ENCODE results near the gene SFPQ.
"Not testable (repeated sequence)": the region's sequence is repeated elsewhere in the genome, so short reads cannot be mapped to it uniquely, and the experiment has no call there.

The SFPQ gene, protein sequence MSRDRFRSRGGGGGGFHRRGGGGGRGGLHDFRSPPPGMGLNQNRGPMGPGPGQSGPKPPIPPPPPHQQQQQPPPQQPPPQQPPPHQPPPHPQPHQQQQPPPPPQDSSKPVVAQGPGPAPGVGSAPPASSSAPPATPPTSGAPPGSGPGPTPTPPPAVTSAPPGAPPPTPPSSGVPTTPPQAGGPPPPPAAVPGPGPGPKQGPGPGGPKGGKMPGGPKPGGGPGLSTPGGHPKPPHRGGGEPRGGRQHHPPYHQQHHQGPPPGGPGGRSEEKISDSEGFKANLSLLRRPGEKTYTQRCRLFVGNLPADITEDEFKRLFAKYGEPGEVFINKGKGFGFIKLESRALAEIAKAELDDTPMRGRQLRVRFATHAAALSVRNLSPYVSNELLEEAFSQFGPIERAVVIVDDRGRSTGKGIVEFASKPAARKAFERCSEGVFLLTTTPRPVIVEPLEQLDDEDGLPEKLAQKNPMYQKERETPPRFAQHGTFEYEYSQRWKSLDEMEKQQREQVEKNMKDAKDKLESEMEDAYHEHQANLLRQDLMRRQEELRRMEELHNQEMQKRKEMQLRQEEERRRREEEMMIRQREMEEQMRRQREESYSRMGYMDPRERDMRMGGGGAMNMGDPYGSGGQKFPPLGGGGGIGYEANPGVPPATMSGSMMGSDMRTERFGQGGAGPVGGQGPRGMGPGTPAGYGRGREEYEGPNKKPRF

DNA sequence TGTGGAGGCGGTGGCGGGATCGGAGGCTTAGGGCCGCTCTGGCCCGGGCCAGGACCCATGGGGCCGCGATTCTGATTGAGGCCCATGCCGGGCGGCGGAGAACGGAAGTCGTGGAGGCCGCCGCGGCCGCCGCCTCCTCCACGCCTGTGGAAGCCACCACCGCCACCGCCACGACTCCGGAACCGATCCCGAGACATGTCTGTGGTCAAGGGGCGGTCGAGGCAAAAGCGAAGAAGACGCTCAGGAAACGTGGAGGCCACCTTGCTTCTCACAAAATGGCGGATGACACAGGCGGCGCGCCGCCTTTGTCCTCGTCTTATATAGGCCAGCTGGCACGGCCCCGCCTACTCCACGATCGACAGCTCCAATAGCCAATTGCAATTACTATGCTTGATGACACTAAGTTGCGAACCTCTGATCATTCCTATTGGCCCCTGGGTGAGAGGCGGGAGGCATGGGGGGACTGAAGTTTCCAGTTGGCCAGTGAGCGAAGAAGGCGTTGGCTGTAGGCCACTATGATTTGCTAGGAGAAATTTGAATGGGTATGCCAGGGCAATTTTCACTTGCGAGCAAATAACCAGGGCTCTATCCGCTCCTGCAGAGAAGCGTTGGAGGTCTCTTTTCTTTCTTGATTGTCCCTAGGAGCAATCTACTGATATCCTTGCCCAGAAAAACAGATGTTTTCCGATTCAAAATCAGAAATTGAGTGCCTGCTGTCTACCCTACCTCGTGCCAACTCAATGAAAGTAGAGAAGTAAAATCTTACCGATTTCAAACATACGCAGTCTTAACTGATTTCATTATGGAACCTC lies at the start of gene SFPQ:
Gene SFPQ (minus strand): TSS at position 293 of the 812 bp plus-strand sequence. CDS start 96 bp downstream, at position 197.
- peak; percentile 99 for DNase-seq (ENCODE audit: low read depth)

DNA sequence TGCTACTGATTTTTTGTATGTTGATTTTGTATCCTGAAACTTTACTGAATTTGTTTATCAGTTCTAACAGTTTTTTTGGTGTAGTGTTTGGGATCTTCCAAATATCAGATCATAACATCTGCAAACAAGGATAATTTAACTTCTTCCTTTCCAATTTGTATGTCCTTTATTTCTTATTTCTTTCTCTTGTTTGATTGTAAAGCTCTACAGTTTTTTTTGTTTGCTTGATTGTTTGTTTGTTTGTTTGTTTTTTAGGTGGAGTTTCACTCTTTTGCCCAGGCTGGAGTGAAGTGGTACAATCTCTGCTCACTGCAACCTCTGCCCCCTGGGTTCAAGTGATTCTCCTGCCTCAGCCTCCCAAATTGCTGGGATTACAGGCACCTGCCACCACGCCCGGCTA lies 43.8 kb upstream of the SFPQ start:
- DNase-seq (ENCODE audit: low read depth), result not testable (repeated sequence)

DNA sequence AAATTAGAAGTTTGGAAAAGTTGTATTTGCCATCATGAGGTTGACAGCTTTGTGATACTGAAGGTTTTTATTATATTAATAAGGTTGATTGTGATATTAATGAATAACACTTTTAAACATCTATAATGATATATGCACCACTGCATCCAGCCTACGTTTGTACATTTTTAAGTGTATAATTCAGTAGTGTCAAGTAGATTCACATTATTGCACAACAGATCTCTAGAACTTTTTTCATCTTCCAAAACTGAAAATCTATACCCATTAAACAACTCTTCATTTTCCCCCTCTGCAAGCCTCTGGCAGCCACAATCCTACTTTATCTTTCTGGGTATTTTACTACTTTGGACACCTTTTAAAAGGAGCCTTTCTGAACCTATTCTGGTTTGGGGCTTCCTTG lies 38.3 kb upstream of the SFPQ start:
- no peak for DNase-seq (ENCODE audit: low read depth)

DNA sequence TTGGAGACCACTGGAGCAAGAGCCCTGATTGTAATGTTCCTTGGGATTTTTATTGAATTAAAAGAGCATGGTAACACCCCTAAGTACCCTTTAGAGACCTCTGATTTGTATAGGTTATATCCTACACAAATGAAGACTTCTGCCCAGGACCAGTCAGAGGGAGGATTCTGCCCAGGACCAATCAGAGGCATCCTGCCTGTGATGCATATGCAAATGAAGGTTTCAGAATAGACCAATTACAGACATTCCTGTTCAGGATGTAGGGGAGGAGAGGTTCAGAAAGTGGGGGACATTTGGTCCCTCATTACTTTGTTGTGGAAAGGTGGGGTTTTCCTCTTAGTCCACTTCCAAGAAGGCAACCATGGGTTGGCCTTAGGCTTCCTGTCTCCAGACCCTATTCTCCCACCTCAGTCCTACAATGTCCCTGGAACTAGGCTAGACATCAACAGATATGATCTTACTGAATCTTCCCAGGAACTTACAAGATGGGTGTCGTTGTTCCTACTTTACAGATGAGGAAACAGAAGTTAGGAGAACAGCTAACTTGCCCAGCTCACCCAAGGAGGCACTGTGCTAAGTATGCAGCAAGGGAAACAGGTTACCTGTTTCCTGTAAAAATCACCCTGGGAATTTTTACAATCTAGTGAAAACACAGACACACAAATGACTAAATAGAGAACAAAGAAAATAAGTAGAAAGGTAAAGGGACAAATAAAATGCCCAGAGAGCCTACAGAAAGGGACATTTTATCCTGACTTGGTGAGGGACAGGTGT lies 36.8 kb upstream of the SFPQ start:
- DNase-seq (ENCODE audit: low read depth), result no peak

DNA sequence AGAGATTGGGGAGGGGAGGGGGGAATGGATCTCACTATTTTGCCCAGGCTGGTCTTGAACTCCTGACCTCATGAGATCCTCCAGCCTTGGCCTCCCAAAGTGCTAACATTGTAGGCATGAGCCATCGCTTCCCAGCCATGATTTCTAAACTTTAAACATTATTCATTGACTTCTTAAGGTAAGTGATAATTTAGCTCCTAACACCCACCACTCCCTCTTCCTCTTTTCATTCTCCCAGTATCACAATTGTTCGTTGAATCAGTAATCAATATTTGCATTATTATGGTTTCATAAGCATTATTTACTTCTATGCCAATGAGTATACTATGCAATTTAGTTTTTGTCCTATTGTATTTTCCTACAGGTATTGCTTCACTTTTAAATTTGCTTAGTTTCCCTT lies 33.6 kb upstream of the SFPQ start:
- DNase-seq (ENCODE audit: low read depth), result no peak

DNA sequence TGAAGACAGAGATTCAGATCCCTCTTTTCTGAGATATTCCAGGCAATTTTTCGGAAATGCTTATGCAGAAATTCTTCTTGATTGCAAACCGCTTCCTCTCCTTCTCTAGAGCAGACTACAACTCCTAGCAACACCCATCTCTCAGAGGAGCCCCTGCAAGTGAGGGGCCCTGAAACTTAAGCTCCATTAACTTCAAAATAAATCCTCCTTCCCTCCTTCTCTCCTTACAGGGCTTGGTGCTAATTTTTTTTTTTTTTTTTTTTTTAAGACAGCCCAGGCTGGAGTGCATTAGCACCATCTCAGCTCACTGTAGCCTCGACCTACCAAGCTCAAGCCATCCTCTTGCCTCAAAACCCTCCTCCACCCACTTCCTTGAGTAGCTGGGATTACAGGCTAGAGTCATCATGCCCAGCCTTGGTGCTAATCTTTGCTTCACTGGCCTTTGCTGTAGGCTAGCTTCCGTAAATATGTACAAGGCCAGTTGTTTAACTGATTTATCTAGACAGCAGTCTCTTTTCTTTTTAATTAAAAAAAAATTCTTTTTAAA lies 30.2 kb upstream of the SFPQ start:
- no peak for DNase-seq (ENCODE audit: low read depth)

DNA sequence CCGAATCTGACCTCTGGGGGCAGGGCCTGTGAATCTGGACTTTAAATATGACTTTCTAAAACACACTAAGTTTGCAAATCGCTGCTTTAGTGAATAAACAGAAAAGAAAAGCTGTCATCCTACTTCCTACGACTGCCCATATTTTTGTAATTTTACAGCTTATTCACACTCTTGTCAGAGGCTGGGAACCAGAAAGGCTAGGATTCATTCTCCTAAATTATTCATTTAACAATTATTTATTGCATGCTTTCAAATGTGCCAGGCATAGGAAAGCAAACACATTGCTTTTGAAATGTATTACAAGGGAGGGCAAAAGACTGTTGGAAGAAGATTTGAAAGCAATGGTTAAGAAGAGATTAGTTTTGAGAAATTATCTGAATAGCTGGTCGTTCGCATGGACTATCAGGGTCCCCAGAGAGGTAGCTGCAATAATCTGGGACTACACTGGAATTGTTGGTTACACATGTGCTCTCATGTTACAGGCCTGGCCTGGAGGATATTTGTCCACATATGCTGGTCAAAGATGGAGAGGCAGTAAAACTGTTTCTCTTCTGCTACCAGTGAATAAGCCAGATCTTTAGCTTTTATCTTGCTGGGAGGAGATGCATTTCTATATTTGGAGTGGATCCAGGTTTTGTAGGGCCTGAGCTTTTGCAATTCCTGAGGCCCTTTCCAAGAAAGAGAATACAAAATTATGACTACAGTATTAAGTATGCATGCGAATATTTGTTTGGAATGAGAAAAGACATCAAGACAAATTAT lies 29.6 kb upstream of the SFPQ start:
- DNase-seq (ENCODE audit: low read depth), result no peak

DNA sequence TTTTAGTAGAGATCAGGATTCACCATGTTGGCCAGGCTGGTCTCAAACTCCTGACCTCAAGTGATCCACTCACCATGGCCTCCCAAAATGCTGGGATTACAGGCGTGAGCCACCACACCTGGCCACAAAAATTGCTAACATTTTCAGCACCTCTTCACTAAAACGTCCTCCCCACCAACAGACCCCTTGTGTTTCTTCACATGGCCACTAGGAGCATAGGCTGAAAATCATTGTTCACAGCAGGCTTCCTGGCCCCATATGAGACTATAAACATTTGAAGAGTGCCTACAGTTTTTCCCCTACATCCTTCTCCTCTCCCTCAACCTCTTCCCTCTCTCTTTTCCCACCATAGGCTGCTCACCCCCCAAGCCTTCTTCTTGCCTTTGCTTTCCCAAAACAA lies 28.0 kb upstream of the SFPQ start:
- peak; percentile 3 for DNase-seq (ENCODE audit: low read depth)

DNA sequence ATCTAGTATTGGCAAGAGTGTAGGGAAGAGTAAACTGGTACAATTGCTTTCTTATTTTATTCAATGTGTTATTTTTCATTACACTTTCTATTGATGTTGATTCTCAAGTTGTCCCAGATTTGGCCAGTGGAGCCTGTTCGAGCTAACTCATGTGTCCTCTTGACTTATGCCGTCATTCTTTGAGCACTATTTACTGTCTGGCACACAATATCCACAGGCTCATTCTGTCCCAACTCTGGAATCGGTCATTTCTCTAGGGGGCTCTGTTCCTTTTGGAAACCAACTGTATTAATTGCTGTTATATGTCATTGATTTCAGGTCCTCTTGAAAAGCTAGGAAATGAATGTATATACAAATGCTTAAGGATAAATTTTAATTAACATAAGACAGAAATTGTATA lies 22.4 kb upstream of the SFPQ start:
- DNase-seq (ENCODE audit: low read depth), result no peak

DNA sequence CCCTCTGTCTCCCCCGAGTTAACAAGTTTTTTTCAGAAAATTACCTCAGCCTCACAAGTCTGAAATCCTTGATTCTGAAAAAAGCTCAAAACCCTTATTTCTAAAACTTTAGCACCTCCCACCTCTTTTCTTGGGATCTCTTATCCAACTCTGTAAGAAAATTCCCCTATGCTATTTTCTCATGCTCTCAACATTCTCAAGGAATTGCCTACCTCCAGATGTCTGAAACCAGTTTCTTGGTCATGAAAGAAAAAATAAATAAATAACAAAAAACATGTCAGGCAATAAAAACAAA lies 18.1 kb upstream of the SFPQ start:
- no peak for DNase-seq (ENCODE audit: low read depth)

DNA sequence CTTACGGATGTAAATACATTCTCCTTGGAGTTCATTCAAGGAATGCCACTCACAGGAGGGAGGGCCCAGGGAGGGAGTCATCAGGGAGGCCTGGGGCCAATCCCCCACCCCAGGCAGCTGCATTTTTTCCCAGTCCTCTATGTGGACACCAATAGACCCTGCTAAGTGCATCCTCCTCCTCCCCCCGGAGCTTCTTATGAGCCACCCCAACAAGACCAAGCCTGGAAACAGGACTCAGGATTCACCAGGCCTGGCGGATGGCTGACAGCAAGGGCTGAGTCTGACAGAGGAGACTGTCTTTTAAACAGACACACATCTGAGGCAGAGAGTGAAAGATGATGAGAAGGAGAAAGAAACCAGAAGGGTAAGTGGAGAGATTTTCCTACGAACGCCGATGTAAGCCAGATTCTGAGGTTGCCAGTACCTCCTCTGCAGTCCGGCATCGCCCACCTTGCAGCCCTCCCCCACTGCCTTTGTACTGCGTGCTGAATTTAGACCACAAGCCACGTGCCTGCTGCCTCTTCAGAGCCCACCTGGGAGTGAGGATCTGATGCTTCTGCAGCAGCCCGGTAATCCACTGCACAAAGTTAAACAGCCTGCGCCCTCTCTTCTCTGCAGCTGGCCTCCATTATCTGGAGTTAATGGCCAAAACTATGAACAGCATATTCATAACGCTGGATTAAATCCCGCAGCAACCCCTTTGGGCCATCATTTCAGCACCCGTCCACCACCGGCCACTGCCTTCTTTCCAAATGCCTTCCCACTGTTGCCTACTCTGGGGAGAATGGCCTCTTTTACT lies 17.6 kb upstream of the SFPQ start:
- no peak for DNase-seq (ENCODE audit: low read depth)

DNA sequence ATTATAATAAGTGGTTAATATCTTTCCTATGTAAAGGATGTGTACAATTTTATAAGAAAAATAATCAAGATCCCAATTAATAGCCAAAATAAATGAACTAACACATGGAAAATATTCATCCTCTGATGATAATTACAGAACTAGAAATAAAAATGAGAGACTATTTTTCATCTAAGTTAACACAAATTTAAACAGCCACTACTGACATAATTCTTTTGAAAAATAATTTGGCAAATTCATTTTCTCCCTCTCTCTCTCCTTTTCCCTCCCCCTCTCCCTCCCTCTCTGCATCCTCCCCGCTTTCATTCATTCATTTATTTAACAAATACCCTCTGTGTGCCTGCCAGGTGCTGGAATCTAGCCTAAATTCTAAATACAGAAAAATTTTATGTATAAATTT lies 10.3 kb upstream of the SFPQ start:
- DNase-seq (ENCODE audit: low read depth), result no peak

DNA sequence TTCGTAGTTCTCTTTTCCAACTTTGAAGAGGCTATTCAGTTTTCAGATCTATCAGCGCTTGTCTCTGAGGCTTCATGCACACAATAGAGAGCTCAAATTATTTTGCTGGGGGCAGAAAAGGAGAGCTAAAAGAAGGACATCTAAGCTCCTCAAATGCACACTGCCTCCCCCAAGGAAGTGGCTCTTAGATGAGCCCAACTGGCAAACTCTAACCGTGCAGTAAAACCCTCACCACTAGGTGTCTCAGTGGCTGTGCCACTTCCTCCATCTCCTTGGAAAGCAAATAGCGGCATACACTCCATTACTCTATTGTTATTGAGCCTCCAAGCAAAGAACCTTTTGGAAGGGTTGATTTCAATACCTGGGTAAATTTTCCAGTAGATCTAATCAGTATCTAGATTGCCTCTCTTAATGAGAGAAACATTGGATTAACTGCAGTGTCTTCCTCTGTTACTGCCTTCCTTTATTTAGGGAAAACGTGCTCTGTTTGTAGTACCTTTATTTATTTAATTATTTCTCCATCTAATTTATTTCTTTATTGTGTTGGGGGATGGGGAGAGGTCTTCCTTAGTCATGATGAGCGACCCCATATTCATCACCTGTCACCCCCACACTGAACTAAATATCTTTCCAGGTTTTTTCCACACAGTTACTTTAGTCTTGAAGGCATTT lies 9.2 kb upstream of the SFPQ start:
- peak; percentile 51 for DNase-seq (ENCODE audit: low read depth)

DNA sequence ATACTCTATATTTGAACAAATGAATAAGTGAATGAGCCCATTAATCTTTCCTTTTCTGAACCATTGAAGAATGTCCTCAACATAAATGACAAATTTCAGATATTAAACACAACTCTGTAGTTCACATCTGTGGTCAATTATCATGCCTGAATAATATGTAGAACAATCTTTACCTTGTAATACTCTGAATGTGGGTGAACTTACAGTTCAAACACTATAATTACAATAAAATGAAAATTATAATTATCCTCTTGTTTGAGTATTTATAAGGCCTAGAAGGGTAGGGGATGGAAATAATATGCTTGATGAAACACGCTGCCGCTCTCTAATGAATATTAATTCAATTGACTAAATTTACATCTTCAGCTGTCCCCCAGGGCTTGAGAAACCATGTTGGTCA lies 8.7 kb upstream of the SFPQ start:
- no peak for DNase-seq (ENCODE audit: low read depth)

DNA sequence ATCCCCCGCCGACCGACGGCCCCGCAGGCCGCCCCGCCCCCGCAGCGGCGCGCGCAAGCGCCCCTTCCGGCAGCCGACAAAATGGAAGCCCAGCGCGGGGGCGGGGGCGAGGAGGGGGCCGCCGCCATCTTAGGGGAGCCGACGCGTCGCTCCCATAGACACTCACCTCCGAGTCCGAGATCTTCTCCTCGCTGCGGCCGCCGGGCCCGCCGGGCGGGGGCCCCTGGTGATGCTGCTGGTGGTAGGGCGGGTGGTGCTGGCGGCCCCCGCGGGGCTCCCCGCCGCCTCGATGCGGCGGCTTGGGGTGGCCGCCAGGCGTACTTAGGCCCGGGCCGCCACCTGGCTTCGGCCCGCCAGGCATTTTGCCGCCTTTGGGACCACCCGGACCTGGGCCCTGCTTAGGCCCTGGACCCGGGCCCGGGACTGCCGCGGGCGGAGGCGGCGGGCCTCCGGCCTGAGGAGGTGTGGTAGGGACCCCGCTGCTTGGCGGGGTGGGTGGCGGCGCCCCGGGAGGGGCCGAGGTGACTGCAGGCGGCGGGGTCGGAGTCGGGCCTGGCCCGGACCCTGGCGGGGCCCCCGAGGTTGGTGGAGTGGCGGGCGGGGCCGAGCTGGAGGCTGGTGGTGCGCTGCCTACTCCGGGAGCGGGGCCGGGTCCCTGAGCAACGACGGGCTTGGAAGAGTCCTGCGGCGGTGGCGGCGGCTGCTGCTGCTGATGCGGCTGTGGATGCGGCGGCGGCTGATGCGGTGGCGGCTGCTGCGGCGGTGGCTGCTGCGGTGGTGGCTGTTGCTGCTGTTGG lies 691 bp downstream of the SFPQ start:
- no peak for DNase-seq (ENCODE audit: low read depth)

DNA sequence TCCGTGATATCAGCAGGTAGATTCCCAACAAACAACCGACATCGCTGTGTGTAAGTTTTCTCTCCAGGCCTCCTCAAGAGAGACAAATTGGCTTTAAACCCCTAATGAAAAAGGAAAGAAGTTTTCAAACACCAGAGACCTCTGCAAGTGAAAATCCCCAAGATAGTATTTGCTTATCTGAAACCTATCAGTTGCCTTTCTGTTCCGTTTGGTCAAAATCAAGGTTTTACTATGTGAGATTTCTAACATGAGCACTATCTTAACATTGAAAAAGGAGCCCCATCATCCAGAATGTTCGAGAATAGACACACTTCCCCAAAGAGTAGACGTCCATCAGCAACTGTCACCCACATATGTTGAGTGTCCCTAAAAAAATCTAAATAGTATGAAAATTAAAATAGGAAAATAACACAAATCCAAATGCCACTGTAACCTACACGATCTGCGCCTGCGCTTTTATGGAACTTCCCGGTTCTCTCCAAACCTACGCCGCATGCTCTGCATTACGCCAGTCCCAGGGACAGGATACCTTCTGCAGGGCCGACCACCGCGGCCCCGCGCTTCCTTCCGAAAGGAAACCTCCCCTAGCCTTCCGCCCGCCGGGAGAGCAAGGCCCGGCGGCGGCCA lies 1.4 kb downstream of the SFPQ start:
- DNase-seq (ENCODE audit: low read depth), result peak; percentile 45

DNA sequence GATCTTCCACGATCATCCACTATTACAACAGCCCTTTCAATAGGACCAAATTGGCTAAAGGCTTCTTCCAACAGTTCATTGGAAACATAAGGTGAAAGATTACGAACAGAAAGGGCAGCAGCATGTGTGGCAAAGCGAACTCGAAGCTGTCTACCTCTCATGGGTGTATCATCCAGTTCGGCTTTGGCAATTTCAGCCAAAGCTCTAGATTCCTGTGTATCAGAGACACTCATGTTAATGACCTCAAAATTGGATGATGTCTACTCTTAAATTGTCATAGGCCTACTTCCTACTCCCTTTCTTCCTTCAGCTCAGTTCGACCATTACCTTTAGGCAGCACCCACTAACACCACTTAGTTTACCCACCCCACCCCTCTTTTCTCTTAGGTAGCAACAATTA lies 2.2 kb downstream of the SFPQ start:
- DNase-seq (ENCODE audit: low read depth), result no peak

Data from CMK (cell line).